K562 (cell line): Measurements from ENCODE around the gene PIK3R2. TPM values are rescaled to one million over a fixed set of nuclear protein-coding genes. Genes with fewer than 3 reads are reported as not detected.
A peak's percentile ranks its signal among the peaks of the same experiment; 100 is the strongest.

Experiments used
- E2F6 ChIP-seq, 2 experiments: IDR thresholded peaks; 2 replicates each; pipeline ENCODE4 v1.6.1; 2011; ENCODE audit warnings: borderline replicate concordance in 1 of 2, control low read depth in 1 of 2, low read depth in 1 of 2, low read length in 1 of 2, mild to moderate bottlenecking in 1 of 2, mixed read lengths in 1 of 2, moderate library complexity in 1 of 2; ENCODE audit not compliant: insufficient read depth in 1 of 2, insufficient read length in 1 of 2, poor library complexity in 1 of 2, severe bottlenecking in 1 of 2; ENCODE audit errors: extremely low read depth in 1 of 2
- ETV1 ChIP-seq: fragments of 450-650 bp; conservative IDR thresholded peaks from 2 replicates; pipeline ENCODE4 v1.6.1; 2016; ENCODE audit warnings: missing genetic modification characterization, control low read depth, low read depth, missing compliant biosample characterization
- FOXP1 ChIP-seq: sonication (generic); formaldehyde crosslinking; IDR thresholded peaks from 2 replicates; pipeline ENCODE4 v1.8.0; 2022; ENCODE audit warnings: mild to moderate bottlenecking, missing genetic modification reagents
- MNT ChIP-seq, 2 experiments: fragments of 450-650 bp; conservative IDR thresholded peaks; 2 replicates each; pipeline ENCODE4 v1.6.1; 2017; ENCODE audit warnings: mild to moderate bottlenecking in 2 of 2, moderate library complexity in 2 of 2
- NRF1 ChIP-seq, 2 experiments: fragments of 450-650 bp; IDR thresholded peaks in 1 of 2; conservative IDR thresholded peaks in 1 of 2; 2 replicates each; pipeline ENCODE4 v1.6.1; 2014; ENCODE audit warnings: mild to moderate bottlenecking in 2 of 2
- RB1 ChIP-seq: fragments of 450-650 bp; IDR thresholded peaks from 2 replicates; pipeline ENCODE4 v1.6.1; 2017; ENCODE audit warnings: low read depth, mild to moderate bottlenecking
- RBBP5 ChIP-seq: fragments of 200-600 bp; sonication (generic); IDR thresholded peaks from 2 replicates; pipeline ENCODE4 v1.6.1; 2012; ENCODE audit warnings: borderline replicate concordance, mild to moderate bottlenecking, low read length, control low read depth, inconsistent platforms; ENCODE audit not compliant: insufficient read depth, poor library complexity, severe bottlenecking
- RFX7 ChIP-seq: fragments of 250-450 bp; sonication (Bioruptor Pico); IDR thresholded peaks from 2 replicates; pipeline ENCODE4 v1.5.1; 2021; ENCODE audit warnings: mild to moderate bottlenecking
- SIN3A ChIP-seq, 2 experiments: fragments of 150-350 bp in 1 of 2; IDR thresholded peaks; 2 replicates each; pipeline ENCODE4 v1.6.1; 2011 to 2016; ENCODE audit warnings: borderline replicate concordance in 2 of 2, low read depth in 2 of 2, low read length in 2 of 2, mild to moderate bottlenecking in 2 of 2, moderate library complexity in 2 of 2; ENCODE audit not compliant: control insufficient read depth in 1 of 2
- TEAD1 ChIP-seq, 2 experiments: fragments of 450-650 bp in 1 of 2; sonication (generic) in 1 of 2; formaldehyde crosslinking; IDR thresholded peaks; 2 replicates each; pipeline versions ENCODE4 v1.4.0 to v1.8.0; 2020 to 2022; ENCODE audit warnings: mild to moderate bottlenecking in 2 of 2, missing genetic modification reagents in 1 of 2
- TOE1 ChIP-seq, 2 experiments: fragments of 450-650 bp in 1 of 2; sonication (generic) in 1 of 2; formaldehyde crosslinking in 1 of 2; IDR thresholded peaks; 2 replicates each; pipeline versions ENCODE4 v1.7.1 to v1.8.0; 2016 to 2022; ENCODE audit warnings: borderline replicate concordance in 2 of 2, mild to moderate bottlenecking in 2 of 2, antibody characterized with exemption in 1 of 2, inconsistent platforms in 1 of 2, low read depth in 1 of 2, missing genetic modification reagents in 1 of 2, moderate library complexity in 1 of 2
- U2AF2 ChIP-seq: fragments of 200-400 bp; formaldehyde crosslinking; optimal IDR thresholded peaks from 2 replicates; pipeline ENCODE3; 2017; ENCODE audit warnings: low read depth, mild to moderate bottlenecking, low read length
- YY1 ChIP-seq, 3 experiments: IDR thresholded peaks; 2 replicates each; pipeline ENCODE4 v1.6.1; 2011; ENCODE audit warnings: low read length in 2 of 3, mild to moderate bottlenecking in 2 of 3, moderate library complexity in 2 of 3, borderline replicate concordance in 1 of 3, control low read depth in 1 of 3, low read depth in 1 of 3; ENCODE audit not compliant: insufficient read depth in 3 of 3, insufficient replicate concordance in 2 of 3, control insufficient read depth in 1 of 3, insufficient read length in 1 of 3; ENCODE audit errors: extremely low read depth in 1 of 3
- ZFX ChIP-seq: sonication (generic); formaldehyde crosslinking; IDR thresholded peaks from 2 replicates; pipeline ENCODE4 v1.8.0; 2022; ENCODE audit warnings: mild to moderate bottlenecking, missing genetic modification reagents, moderate library complexity
- ZSCAN29 ChIP-seq: fragments of 450-650 bp; IDR thresholded peaks from 2 replicates; pipeline ENCODE4 v1.6.1; 2017
- polyA plus RNA-seq, 8 experiments: library from polyadenylated mRNA; depleted of rRNA in 4 of 8; stranded (reverse) in 5 of 8; unstranded in 3 of 8; fragments of >200 nt; fragmentation: Nextera tagmentation in 2 of 8; fragmentation: Illumina TruSeq in 1 of 8; extraction: Ambion mirVana in 2 of 8; extraction: Trizol in 1 of 8; gene quantifications; 2 replicates each; pipeline versions ENCODE4 v1.2.1 to v1.2.3, GENCODE V29; 2011 to 2014; ENCODE audit warnings: inconsistent platforms in 1 of 8, missing spikeins in 1 of 8
- total RNA-seq, 7 experiments: library from RNA; depleted of rRNA in 6 of 7; stranded (reverse); fragments of >200 nt in 6 of 7; fragmentation: Illumina TruSeq in 2 of 7; extraction: Trizol in 2 of 7; gene quantifications; 2 replicates each; pipeline versions ENCODE4 v1.2.1 to v1.2.3, GENCODE V29; 2011 to 2021; ENCODE audit warnings: low replicate concordance in 1 of 7
- TF ChIP-seq, protein P1 (sequence below): fragments of 200-800 bp; sonication (Bioruptor generic); IDR thresholded peaks from 2 replicates; pipeline ENCODE4 v1.6.1; 2017; ENCODE audit warnings: missing genetic modification characterization, missing compliant biosample characterization

Gene PIK3R2
- total and polyA plus RNA-seq, 9 of the 15 experiments (the other 6 are each of a cell fraction or from before 2014, with no cell fraction given): 0.39 to 37.9 (median 5.3) TPM

GRCh38 chr19:18153556-18154134 lies 682 bp downstream of the PIK3R2 start (continued):
- no peak for TF ChIP-seq E2F6 (IDR thresholded peaks at IDR 0.05; ENCODE audit: borderline replicate concordance in 1 of 2, extremely low read depth in 1 of 2, insufficient read depth in 1 of 2, insufficient read length in 1 of 2, low read depth in 1 of 2, low read length in 1 of 2, poor library complexity in 1 of 2, severe bottlenecking in 1 of 2)
- 0 out of 4 replicates have a peak, but pooled peaks of 1 of the 2 experiments have one; percentile 8 for TF ChIP-seq TEAD1 (CRISPR knock-in tag; IDR thresholded peaks at IDR 0.05)
- TF ChIP-seq RB1: 0 out of 2 replicates have a peak, but pooled peaks have one; percentile 12
- 0 out of 2 replicates have a peak, but pooled peaks have one; percentile 10 for TF ChIP-seq ZFX (CRISPR knock-in tag)
- TF ChIP-seq, protein P1, sequence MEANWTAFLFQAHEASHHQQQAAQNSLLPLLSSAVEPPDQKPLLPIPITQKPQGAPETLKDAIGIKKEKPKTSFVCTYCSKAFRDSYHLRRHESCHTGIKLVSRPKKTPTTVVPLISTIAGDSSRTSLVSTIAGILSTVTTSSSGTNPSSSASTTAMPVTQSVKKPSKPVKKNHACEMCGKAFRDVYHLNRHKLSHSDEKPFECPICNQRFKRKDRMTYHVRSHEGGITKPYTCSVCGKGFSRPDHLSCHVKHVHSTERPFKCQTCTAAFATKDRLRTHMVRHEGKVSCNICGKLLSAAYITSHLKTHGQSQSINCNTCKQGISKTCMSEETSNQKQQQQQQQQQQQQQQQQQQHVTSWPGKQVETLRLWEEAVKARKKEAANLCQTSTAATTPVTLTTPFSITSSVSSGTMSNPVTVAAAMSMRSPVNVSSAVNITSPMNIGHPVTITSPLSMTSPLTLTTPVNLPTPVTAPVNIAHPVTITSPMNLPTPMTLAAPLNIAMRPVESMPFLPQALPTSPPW (CRISPR knock-in tag): peak; percentile 69
- peak; percentile 30 for TF ChIP-seq RBBP5
- peak; percentile 95 for TF ChIP-seq ZSCAN29
- TF ChIP-seq SIN3A (IDR thresholded peaks at IDR 0.05; ENCODE audit: borderline replicate concordance in 2 of 2, control insufficient read depth in 1 of 2, low read depth in 2 of 2, low read length in 2 of 2): peak; percentile 7 to 11; a peak in 1 of 4 replicates
- TF ChIP-seq ETV1 (tag): 0 out of 2 replicates have a peak, but pooled peaks have one; percentile 35
- TF ChIP-seq U2AF2: no peak
- 0 out of 2 replicates have a peak, but pooled peaks have one; percentile 7 for TF ChIP-seq TOE1 (IDR thresholded peaks at IDR 0.05; ENCODE audit: borderline replicate concordance)
- no peak for TF ChIP-seq TOE1 (CRISPR knock-in tag; IDR thresholded peaks at IDR 0.05; ENCODE audit: borderline replicate concordance, low read depth)
- TF ChIP-seq RFX7 (CRISPR knock-in tag): no peak
- TF ChIP-seq FOXP1 (CRISPR knock-in tag): peak; percentile 24; the same call in 1 of the 2 replicates
- TF ChIP-seq YY1 (IDR thresholded peaks at IDR 0.05; ENCODE audit: borderline replicate concordance in 1 of 3, control insufficient read depth in 1 of 3, extremely low read depth in 1 of 3, insufficient read depth in 3 of 3, insufficient read length in 1 of 3, insufficient replicate concordance in 2 of 3, low read depth in 1 of 3, low read length in 2 of 3): peak in 1 of 3 experiments; percentile 7
- TF ChIP-seq NRF1 (conservative IDR thresholded peaks at IDR 0.05 in 1 of 2, IDR thresholded peaks at IDR 0.05 in 1 of 2): no peak
- peak in 1 of 2 experiments; percentile 27; a peak in 1 of 4 replicates for TF ChIP-seq MNT (conservative IDR thresholded peaks at IDR 0.05)
